LNCaP clone FGC (cell line): ENCODE data around the gene HORMAD2.

Experiments used
- DNase-seq: peaks from one replicate; pipeline ENCODE4 v3.0.0-alpha.2; 2011; ENCODE audit warnings: low read depth
- H3K4me3 ChIP-seq: 2 replicates; pipeline ENCODE4 v1.5.1; 2011; ENCODE audit warnings: mild to moderate bottlenecking, low read depth, low read length, control low read depth
- TF ChIP-seq, protein P1 (sequence below): IDR thresholded peaks from 2 replicates; pipeline ENCODE4 v1.5.1; 2012; ENCODE audit warnings: mild to moderate bottlenecking; ENCODE audit not compliant: control insufficient read depth, insufficient read depth; ENCODE audit errors: extremely low read depth

Gene HORMAD2

DNA sequence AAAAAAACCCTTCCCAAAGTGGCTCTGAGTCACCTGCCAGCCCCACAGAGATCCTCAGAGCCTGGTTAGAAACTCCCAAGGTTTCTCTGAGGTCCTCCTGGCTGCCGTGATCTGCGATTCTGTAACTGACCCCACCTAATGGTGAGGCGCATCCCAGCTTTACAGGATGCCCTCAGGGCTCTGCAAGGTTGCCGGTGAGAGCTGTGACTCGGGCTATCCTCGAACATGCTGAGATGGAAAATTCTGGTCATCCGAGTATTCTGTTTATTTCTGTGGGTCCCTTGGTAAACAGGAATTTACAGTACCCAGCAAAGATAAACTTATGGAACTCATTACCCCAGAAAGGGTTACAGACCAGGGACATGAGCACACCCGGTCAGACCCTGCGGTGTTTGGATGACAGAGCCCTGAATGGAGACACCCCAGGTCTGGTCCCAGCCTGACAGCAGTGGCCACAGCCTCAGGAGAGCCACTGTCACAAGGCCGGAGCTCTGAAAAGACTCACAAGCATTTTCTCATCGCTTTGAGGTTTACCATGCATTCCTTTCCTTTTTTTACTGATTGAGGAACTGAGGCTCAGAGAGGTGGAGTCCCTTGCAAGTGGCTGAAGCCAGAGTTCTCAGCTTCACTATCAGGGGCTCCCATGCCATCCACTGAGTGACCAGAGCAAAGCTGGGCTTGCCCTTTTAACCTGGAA lies 144.0 kb downstream of the HORMAD2 start:
- H3K4me3 ChIP-seq = no peak overlapping the region
- TF ChIP-seq, protein P1, sequence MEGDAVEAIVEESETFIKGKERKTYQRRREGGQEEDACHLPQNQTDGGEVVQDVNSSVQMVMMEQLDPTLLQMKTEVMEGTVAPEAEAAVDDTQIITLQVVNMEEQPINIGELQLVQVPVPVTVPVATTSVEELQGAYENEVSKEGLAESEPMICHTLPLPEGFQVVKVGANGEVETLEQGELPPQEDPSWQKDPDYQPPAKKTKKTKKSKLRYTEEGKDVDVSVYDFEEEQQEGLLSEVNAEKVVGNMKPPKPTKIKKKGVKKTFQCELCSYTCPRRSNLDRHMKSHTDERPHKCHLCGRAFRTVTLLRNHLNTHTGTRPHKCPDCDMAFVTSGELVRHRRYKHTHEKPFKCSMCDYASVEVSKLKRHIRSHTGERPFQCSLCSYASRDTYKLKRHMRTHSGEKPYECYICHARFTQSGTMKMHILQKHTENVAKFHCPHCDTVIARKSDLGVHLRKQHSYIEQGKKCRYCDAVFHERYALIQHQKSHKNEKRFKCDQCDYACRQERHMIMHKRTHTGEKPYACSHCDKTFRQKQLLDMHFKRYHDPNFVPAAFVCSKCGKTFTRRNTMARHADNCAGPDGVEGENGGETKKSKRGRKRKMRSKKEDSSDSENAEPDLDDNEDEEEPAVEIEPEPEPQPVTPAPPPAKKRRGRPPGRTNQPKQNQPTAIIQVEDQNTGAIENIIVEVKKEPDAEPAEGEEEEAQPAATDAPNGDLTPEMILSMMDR = no peak
- DNase-seq = no peak

DNA sequence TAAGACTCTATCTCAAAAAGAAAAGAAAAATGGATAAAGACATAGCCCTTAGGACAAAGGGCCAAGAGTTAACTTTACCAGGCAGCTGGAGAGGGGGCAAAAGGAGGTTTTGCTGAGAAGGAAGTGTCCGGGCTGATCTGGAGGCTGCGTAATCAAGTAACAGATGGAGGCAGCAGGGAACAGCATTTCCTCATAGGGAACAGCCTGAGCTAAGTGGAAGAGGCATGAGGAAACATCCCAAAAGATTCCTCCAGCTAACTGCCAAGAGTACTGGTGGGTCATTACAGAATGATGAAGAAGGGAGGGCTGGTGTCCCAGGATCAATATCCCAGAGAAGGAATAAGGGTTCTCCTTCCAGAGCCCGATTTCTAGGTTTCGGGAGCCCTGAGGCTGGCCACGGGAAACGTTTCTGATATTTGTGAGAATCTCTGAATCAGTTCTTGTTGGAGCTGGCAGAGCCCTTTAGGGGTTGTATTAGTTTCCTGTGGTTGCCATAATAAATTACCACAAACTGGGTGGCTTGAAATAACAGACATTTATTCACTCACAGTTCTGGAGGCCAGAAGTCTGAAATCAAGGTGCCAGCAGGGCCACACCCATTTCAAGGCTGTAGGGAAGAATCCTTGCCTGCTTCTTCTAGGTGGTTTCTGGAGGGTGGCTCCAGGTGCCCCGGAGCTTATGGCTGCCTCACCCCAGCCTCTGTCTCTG lies 145.1 kb downstream of the HORMAD2 start:
- no peak for DNase-seq
- TF ChIP-seq, protein P1 = no peak
- no peak overlapping the region for H3K4me3 ChIP-seq

DNA sequence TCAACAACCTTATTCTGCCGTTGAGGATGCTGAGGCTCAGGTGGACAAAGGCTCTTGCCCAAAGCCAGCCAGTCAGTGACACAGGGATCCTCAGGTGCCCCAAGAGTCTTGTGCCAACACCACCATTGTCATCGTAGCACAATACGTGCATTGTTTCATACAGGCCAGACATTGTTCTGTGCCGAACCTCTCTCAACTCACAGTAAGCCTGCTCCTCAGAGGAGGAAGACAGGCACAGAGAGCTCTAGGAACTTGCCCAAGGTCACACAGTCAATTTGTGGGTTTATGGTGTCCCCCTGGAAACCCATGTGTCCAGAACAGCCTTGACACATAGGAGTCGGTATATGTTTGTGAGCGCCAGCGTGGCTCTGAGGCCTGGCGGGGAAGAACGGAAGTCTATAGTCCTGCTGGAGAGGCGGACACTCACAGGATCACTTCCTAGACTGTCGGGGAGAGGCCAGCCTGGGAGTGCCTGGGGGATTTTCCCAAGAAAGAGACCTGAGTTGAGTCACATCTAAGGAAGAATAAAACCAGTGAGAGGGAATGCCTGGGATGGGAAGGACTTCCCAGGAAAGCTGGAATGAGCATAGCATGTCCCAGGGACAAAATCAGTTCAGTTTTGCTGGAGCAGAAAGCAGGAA lies 146.0 kb downstream of the HORMAD2 start:
- DNase-seq = no peak
- TF ChIP-seq, protein P1 = no peak

More for the DNA sequence above, 146.0 kb downstream of the HORMAD2 start:
- H3K4me3 ChIP-seq = no peak overlapping the region
